HG02840 (cell line): ENCODE measurements around the gene ARL2BP.
A peak's percentile ranks its signal among the peaks of the same experiment; 100 is the strongest.

Experiments used
- ATAC-seq: cut with Tn5 transposase; IDR thresholded peaks from one replicate; pipeline ENCODE4 v1.9.1; 2021; ENCODE audit warnings: mild to moderate bottlenecking, moderate library complexity, moderate number of reproducible peaks; ENCODE audit not compliant: unreplicated experiment, low FRiP score

Gene ARL2BP

DNA sequence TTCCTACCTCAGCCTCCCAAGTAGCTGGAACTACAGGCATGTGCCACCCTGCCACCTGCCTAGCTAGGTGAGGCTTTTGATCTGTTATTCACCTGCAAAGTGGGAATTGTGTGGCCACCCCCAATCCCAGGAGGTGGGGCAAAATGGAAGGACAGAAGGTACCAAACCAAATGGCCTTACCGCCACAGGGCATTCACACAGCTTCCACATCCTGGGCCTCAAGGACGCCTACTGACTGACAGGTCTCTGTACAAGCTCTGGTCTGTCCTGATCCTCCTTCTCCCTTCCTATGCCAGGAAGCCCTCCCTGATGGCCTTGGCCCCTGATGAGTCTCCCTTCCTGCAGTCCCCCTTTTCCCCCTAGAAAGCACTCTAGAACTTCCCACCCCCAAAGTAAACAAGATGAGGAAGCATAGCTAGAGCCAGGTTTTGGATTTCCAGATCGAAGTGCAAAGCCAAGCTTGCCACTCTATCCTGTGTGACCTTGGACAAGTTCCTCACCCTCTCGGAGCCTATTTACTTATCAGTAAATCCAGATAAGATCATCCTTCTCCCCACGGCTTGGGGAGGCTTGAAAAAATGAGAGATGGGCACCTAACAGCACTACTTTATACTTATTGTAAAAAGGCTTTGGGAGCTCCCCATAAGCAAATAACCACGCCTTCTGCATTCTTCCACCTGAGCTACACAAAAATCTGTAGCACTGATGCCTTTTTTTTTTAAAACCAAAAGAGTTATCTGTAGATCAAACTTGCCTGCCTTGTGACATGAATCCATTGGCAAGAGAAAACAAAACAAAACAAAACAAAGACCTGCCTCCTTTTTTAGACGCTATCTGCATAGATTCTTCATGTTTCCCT, 35.0 kb downstream of the ARL2BP start:
- ATAC-seq, result no peak

DNA sequence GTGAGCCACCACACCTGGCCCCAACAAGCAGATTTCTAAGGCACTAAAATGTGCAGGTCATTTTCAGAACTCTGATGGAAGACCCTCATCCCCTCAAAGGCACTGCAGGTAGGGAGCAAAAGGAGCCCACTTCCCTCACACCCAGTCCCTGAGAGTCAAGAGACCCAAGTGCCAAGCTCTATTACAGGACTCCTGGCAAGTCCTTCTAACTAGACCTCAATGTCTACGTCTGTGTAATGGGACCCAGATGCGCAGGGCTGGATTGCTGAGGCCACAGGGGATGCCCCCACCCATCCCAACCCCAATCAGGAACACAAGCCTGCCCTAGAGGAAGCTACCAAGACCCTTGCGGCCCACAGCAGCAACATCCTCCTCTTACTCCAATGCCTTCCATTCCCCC, 36.7 kb downstream of the ARL2BP start:
- no peak for ATAC-seq

DNA sequence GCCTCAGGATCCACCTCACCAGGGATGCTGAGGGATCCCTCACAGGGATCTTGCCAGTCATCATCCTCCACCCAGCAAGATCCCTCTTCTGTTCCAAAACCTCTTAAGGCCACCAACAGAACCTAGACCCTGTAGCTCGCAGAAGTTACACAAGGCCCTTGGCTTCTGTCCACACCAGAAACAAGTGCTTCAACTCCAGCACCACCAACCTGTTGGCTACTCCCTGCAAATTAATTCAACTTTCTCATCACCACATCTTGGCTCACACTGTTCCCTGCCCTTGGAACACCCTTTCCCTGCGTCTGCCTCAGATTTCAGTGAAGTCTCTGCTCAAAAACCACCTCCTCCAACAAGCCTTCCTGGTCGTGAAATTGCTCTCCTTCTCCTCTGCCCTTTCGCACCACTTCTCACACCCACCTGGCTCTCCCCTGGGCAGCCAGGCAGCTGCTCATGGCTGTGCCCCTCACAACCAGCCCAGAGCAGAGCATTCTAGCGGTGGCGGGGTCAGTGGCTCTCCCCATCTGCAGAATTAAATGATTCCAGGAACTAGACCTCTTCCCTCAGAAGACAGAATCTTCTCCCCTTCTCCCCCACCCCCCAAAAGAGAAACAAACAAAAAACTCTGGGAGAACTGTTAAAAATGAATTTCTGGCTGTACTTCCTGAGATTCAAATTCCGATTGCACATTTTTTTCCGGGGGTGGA, 37.6 kb downstream of the ARL2BP start:
- no peak for ATAC-seq

DNA sequence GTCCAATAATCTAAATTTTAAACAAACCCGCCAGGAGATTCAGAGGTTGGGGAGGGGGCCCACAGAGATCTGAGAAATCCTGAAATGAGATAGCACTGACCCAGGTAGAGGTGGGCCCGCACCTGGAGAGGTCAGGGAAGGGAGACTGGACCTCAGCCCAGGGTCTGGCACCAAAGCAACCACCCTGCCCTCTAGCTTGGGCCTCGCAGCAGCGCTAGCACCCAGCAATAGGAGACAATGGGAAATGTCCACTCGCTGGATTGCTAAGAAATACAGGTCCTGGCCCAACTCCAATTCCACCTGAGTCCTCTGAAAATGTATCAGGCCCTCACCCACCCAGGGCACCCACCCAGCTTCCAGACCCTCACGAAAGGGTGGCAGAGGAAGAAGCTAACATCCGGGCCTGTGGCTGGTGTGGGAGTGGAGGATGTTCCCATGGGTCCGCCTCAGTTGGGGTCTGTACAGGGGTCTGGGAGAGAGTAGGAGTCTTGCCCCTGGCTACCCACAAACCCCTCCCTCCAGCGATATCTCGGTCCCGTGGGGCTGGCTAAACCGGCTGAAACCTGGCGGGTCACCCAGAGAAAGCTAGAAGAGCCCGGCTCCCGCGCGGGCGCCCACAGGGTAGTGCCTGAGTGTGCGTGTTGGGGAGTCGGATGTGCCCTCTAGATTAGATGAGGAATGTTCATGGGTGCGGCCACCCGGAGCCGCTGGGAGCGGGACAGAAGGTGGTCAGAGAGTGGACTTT, 38.3 kb downstream of the ARL2BP start:
- no peak for ATAC-seq

GRCh38 chr16:57283959-57284208, 38.8 kb downstream of the ARL2BP start:
- ATAC-seq, result no peak

DNA sequence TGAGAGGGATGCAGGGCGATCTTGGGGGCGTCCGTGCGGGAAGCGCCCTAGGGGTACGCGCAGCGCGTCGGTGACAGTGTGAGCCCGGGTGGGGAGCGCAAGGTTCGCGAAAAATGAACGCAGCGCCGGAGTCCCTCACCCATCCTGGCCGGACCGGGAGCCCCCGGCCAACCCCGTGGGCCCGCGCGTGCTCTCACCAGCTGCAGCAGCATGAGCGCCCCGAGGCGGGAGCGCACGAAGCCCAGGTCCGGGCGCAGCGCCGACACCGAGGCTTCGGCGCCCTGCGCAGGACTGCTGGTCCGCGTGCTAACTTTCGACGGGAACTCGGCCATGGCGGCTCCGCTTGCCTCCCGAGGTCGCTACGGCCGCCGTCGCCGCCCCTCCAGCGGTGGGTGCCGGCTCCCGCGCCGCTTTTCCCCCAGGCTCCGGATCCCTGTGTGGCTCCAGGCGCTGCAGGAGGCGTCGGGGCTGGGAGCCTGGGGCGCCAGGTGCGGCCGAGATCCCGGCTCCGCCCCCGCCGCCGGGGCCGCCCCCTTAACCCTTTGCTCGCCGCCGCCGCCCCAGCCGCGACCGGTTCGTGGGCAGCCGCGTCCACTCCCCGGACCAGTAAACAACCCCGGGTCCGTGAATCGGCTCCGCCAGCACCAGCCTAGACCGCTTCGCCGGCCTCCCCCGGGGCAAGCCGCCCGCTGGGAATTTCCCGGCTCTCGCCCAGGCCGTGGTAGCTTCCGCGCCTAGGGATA, 39.3 kb downstream of the ARL2BP start, which contains the start of gene PLLP:
Gene PLLP (minus strand): TSS at position 464 of the 743 bp plus-strand sequence. CDS start 132 bp downstream, at position 332.
- no peak for ATAC-seq

DNA sequence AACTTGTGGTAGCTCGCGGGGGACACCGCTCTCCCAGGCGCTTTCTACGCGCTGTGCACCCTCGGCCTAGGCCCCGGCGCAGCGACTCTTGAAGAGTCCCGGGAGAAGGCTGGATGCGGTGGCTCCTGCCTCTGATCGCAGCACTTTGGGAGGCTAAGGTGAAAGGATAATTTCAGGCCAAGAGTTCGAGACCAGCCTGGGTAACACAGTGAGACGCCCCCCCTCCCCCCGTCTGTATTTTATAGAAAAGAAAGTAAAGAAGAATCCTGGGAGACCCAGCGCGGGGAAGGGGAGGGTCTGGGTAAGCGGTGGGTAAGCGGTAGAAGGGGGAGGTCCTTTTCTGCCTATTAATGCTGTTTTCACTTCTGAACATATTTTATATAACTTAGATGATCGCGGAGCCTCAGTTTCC, 39.9 kb downstream of the ARL2BP start:
- no peak for ATAC-seq

- no peak for ATAC-seq
These were observed 40.3 kb downstream of the ARL2BP start for GRCh38 chr16:57285379-57285778.

GRCh38 chr16:57289391-57290257, 44.6 kb downstream of the ARL2BP start:
- ATAC-seq, result no peak

DNA sequence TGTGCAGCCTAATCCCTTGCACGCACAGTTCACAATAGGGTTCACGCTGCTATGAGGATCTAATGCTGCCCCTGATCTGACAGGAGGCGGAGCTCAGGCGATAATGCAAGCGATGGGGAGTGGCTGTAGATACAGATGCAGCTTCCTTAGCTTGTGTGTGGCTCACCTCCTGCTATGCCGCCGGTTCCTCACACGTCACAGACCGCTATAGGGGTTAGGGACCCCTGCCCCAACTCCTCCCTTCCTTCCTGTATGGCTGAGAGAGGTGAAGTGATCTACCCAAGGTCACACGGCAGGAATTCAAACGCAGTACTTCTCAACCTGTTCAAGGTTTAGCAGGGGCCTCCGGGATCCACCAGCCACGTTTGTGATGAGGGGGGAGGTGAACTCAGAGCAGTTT, 52.8 kb downstream of the ARL2BP start:
- no peak for ATAC-seq

DNA sequence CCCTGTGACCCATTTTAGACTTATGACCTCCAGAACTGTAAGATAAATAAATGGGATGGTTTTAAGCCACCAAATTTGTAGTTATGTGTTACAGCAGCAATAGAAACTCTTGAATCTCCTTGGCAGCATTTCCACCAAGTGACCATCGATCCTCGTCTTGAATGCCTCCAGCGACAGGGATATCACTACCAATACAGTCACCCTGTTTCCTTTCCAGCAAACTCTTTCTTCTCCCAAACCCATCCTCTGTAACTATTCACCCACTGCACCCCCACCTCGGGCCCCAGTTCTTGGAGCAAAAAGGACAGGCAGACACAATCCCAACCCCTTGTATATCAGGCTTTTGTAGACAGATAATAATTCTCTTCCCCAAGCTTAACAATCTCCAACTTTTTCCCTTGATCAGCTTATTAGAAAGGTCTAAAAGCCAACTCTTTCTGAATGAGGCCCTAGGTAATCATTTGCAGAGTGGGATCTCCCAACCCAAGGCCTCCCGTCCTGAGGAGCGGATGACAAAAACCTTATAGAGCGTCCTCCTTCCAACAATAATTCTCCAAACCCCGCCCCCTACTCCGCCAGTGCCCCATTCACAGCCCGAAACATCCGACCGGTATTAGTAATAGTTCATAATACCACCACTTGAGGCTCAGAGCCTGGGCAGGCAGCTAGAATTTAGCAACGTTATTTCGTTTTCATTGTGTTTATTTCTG, 54.1 kb downstream of the ARL2BP start:
- peak; percentile 15 for ATAC-seq

DNA sequence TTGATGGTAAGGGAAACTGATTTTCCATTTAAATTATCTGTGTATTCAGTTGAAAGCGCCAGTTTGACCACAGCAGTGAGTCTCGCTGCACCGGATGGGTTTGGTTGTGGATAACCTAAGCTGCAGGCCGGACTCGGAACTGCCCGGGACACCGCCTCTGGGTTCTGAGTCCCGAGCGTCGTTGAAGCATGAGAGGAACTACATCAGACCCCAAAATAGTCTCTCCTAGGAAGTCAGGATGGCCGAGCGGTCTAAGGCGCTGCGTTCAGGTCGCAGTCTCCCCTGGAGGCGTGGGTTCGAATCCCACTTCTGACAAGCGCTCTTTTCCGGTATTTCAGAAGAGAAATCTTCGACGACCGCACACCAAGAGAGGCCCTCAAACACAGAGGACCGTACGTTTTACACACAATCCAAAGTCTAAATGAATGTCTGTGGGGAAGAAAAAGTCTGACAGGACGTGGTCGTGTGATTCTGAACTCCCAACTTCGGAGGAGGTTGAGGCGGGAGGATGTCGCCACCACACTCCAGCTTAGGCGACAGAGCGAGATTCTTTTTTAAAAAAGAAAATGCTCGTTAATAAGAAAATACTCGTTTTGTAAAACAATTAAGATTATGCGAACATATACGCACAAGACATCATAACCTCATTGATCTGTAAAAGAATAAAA, 54.8 kb downstream of the ARL2BP start:
- peak; percentile 52 for ATAC-seq

- peak; percentile 86 for ATAC-seq
These were observed 55.5 kb downstream of the ARL2BP start for GRCh38 chr16:57300387-57301125.

GRCh38 chr16:57301126-57301817, 56.2 kb downstream of the ARL2BP start:
- ATAC-seq, result no peak
